ENCODE results near the gene ABAT.

Gene ABAT

DNA sequence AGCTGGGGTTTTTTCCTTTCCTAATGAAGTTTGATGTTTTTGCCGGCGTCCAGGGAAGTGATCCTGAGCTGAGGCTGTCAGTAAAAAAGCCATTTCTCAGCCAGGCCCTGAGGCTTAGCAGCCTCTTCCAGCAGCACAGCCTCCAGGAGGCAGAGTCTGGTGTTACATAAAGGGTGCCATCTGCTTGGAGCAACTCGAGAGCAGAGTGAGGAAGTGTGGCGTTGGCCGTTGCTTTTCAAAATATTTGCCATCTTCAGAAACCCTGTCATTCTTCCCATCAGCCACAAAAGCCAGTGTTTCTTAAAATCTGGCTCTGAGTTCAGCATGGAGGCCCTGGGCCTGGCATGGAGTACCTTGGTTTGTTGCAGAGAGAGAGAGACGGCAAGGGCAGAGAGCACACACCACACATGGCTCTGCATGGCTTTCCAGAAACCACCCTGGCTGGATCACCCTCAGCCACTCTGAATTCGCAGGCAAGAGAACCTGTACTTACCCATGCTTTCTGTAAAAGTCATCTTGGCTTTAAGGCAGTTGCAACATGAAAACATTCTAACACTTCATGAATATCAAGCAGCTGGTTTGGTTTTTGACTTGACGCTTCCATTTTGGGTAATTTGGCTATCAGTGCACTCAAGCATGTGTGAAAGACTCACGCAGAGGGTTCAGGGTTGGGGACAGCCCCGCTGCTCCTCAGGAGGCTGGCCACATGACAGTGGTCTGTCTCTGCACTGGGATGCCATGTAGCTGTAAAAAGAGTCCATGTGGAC lies 144.3 kb downstream of the ABAT start:
- no peak for DNase-seq (ENCODE audit: low spot score)

DNA sequence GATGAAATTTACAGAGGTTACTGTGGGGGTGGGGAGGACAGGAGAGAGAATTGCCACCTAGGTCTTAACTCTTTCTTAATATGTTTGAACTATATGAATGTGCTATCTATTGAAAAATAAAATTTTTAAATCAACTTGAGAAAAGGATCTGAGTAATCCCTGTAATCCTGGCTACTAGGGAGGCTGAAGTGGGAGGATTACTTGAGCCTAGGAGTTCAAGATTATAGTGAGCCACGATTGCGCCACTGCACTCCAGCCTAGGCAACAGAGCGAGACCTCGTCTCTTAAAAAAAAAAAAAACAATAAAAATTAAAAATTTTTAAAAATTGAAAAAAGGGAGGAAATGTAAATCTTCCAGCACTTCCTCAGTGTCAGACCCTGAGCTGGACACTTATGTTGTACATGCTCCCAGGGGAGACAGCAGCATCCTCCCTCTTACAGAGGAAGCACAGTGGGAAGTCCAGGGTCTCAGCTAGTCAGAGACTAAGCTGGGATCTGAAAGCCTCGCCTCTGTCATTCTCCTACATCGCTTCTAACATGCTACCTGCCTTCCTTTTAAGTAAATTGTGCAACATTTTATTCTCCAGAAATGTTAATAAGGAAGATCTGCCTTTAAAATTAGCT lies 145.1 kb downstream of the ABAT start:
- no peak for DNase-seq (ENCODE audit: low spot score)

DNA sequence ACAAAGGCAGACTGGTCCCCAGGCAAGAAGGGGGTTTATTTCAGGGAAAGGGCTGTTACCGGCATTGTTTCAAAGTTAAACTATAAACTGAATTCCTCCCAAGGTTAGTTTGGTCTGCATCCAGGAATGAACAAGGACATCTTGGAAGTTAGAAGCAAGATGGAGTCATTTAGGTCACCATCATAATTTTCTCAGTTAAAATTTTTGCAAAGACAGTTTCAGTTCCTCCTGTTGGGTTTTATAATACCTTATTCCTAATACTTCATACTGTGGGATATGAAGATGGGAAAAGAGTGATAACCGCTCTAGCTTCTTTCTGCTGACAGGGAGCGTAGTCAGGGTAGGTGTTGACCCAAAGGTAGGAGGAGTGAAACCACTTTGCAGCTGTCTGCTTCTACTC lies 148.0 kb downstream of the ABAT start:
- DNase-seq (ENCODE audit: low spot score): no peak

DNA sequence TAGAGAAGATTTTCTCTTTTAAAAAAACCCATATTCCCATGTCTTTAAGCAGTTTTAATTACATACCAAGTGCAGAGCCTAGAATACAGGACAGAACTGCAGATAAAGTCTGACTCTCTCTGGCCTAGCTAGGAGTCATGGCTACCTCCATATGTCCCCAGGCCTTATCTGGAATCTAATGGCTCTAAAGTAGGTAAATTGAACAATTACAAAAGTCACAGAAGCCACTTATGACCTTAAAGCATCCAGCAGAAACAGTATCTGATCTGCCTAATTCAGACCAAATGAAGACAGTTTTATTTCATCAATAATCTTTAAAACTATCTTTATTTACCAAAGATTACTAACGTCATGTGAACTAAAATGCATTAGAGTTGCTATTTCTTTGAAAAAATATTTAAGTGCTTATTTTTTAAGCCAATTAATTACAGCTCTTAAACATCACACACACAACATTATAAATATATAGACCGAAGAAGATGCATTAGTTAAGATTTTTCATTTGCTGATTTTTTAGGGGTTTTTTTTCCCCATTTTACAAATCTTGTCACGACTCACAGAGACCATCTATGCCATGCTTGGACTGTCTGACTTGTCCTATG lies 152.0 kb downstream of the ABAT start:
- DNase-seq (ENCODE audit: low spot score): no peak

DNA sequence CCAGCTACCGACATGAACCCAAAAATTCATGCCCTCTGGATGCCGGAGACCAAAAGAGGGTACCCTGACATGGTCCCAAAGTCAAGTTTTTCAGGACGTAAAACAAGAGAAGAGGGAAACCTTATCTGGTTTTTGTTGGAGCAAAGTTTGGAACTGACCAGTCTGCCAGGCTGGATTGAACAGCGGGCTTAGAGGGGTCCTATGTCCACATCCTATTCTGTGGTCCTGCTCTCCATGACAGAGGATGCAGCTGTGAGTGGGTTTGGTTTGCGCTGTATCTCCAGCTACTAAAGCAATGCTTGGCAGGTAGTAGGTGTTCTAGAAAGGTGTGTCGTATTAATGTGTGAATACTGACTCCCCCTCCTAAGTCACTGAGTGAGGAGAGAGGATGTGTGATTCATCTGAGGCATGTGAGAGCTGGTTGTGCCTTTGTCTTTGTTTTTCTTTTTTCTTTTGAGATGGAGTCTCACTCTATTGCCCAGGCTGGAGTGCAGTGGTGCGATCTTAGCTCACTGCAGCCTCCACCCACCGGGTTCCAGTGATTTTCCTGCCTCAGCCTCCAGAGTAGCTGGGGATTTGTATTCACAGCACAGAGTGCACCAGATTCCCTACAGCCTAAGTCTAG lies 154.2 kb downstream of the ABAT start:
- DNase-seq (ENCODE audit: low spot score): no peak

DNA sequence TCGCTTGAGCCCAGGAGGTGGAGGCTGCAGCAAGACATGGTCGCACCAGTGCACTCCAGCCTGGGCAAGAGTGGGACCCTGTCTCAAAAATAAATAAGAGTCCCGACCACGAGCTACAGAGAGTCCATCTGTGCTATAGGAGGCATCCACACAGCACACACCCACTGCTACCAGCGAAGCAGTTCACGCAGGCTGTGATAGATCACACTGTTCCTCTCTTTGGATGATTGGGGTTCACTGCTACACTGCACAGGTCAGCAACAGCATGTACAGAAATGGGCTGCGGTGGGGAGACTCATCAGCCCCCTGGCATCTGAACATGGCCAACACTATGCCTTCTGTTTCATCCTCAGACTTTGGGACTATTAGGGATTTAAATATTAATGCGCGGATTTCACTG lies 157.0 kb downstream of the ABAT start:
- no peak for DNase-seq (ENCODE audit: low spot score)

DNA sequence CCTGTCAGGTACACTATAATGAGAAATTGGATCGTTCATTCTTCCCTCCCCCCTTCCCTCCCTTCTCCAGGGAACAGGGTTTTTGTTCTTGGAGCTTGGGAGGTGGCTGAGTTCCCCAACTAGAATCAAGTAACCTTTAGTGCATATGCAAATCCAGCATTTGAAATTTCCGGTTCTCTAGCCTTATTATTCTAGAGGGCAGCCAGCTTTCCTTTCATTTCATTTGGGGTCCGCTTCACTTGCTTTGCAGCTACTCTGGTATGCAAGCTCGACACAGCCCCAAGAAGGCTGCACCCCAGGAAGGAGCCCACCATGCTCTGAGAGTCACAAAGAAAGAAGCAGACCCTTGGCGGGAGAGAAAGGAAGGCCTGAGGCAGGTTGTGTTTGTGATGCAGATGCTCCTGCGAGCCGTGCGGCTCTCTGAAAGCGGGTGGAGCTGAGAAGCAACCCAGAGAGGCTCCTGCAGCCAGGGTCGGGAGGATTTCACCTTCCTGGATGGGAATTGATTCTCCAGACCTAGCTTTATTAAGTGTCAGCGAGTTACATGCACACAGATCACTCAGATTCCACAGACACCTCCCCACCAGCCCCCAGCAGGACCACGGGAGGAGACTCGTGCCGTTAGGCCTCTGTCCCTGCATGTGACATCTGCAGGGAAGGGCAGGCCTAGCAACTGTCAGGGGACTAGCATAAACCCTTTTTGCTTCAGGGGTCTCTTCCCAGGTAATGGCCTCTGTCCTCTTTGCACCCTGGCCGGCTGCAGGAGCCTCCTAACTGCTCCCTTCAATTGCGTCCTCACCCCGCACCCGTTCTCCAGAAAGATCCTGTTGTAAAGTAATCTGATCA lies 157.7 kb downstream of the ABAT start:
- no peak for DNase-seq (ENCODE audit: low spot score)

DNA sequence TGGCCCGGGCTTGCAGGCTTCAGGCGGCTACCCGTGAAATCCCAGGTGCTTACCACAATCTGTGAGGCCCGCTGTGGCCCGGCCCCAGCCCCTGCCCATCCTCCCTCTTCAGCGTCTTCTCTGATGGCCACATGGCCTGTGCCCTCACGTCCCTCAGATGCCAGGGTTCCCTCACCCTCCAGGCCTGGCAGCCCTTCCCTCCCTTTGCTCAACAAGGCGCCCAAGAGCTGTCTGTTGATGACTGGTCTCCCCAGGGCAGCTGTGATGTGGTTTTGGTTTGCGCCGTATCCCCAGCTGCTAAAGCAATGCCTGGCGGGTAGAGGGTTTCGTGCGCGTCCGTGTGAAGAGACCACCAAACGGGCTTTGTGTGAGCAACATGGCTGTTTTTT lies 158.3 kb downstream of the ABAT start:
- DNase-seq (ENCODE audit: low spot score): no peak
